BJ (cell line): ENCODE results near the gene GP1BB. TPM values are rescaled to one million over a fixed set of nuclear protein-coding genes. Genes with fewer than 3 reads are reported as not detected.

Source experiments
- CTCF ChIA-PET: fragments of 350-600 bp; formaldehyde crosslinking; extraction: SDS; loops from one replicate; lab custom pipeline; 2021; ENCODE audit warnings: antibody characterized with exemption, inconsistent platforms; lab: Yijun Ruan, JAX
- POLR2A ChIA-PET: fragments of 300-600 bp; sonication (Branson Sonifier 250); formaldehyde crosslinking; extraction: SDS; loops from one replicate; lab custom pipeline; 2021; ENCODE audit warnings: antibody characterized with exemption; lab: Charles Lee
- DNase-seq: peaks from one replicate; pipeline ENCODE4 v3.0.0-alpha.2; 2011; ENCODE audit warnings: low read depth
- H3K27me3 ChIP-seq: 2 replicates; pipeline ENCODE4 v1.6.0; 2011; ENCODE audit warnings: low read length; ENCODE audit not compliant: control insufficient read depth, insufficient read depth
- H3K36me3 ChIP-seq: 2 replicates; pipeline ENCODE4 v1.5.1; 2011; ENCODE audit warnings: low read length; ENCODE audit not compliant: control insufficient read depth, insufficient read depth
- H3K4me3 ChIP-seq: 2 replicates; pipeline ENCODE4 v1.5.1; 2011; ENCODE audit warnings: low read depth, mild to moderate bottlenecking, control low read depth, low read length
- polyA plus RNA-seq: library from polyadenylated mRNA; depleted of rRNA; stranded (reverse); fragments of >200 nt; gene quantifications from 2 replicates; pipeline ENCODE4 v1.2.3, GENCODE V29; 2011; rRNA removed
- TF ChIP-seq, protein P1 (sequence below): IDR thresholded peaks from 2 replicates; pipeline ENCODE4 v1.5.1; 2011; ENCODE audit warnings: low read depth, mild to moderate bottlenecking, control low read depth, inconsistent platforms, low read length, moderate library complexity; ENCODE audit not compliant: insufficient read depth

GP1BB gene
- polyA plus RNA-seq, 1 experiment = 4.2 TPM

DNA sequence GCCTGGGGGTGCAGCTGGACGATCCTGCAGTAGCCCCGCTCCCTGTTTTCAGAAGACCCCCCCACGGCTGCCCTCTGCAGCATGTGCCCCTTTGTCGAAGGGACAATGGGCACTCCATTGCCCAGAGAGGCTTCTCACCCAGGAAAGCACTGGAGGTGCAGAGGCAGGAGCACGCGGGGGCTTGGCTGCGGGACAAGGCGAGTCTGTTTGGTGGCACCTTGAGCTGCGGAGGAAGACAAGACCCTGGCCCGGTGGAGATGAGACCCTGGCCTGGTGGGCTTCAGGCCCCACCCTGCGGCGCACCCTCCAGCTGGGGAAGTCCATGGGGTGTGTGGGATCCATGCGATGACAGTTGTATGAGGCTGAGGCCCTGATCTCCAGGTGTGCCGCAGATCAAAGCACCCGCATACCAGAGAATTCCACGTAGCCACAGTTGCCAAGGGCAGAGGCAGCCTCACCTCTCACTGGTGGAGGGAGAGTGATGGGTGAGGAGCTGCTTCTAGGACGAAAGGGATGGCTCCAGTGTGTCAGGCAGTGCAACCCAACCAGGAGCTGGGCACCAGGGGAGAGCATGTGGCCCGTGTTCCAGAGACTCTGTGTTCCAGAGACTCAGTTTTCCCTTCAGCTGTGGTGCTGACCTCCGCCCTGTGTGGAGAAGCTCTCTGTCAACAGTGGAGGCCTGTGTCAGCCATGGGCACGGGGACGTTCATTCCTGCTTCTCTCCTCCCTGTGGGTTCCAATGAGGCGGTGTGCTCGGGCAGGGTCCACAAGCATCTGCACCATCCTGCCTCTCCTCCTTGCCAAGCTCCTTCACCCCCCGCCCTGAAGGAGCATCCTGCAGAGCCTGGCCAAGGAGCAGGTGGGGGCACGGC is 47.2 kb downstream of the GP1BB start:
- no peak overlapping the region for H3K4me3 ChIP-seq
- no peaks in the 10 kb centered on the region for H3K36me3 ChIP-seq
- no peak for DNase-seq
- POLR2A ChIA-PET = no interaction called here
- H3K27me3 ChIP-seq = peaks cover 23% of the 10 kb centered on the region
- CTCF ChIA-PET = interaction anchor here (0.6 to 4.1 kb wide), 5 partner anchors 11 to 185 kb away, joined by 3 to 12 read pairs (median 3); no protein-coding TSS in a partner anchor
- TF ChIP-seq, protein P1, sequence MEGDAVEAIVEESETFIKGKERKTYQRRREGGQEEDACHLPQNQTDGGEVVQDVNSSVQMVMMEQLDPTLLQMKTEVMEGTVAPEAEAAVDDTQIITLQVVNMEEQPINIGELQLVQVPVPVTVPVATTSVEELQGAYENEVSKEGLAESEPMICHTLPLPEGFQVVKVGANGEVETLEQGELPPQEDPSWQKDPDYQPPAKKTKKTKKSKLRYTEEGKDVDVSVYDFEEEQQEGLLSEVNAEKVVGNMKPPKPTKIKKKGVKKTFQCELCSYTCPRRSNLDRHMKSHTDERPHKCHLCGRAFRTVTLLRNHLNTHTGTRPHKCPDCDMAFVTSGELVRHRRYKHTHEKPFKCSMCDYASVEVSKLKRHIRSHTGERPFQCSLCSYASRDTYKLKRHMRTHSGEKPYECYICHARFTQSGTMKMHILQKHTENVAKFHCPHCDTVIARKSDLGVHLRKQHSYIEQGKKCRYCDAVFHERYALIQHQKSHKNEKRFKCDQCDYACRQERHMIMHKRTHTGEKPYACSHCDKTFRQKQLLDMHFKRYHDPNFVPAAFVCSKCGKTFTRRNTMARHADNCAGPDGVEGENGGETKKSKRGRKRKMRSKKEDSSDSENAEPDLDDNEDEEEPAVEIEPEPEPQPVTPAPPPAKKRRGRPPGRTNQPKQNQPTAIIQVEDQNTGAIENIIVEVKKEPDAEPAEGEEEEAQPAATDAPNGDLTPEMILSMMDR = no peak

DNA sequence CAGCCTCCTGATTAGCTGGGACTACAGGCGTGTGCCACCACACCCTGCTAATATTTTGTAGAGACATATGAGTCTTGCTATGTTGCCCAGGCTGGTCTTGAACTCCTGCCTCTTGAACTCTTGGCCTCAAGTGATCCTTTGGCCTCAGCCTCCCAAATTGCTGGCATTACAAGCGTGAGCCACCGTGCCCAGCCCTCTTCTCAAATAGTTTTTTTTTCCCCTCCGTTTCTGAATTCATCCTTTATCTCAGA is 49.0 kb downstream of the GP1BB start:
- ChIA-PET CTCF (interaction anchor here (4.1 kb wide), 1 partner anchor 42 kb away, joined by 12 read pairs; no protein-coding TSS in a partner anchor), POLR2A (no interaction called here)
- H3K27me3 ChIP-seq = peaks cover 23% of the 10 kb centered on the region
- no peak overlapping the region for H3K4me3 ChIP-seq
- no peak for DNase-seq
- H3K36me3 ChIP-seq = no peaks in the 10 kb centered on the region
- TF ChIP-seq, protein P1 = no peak

DNA sequence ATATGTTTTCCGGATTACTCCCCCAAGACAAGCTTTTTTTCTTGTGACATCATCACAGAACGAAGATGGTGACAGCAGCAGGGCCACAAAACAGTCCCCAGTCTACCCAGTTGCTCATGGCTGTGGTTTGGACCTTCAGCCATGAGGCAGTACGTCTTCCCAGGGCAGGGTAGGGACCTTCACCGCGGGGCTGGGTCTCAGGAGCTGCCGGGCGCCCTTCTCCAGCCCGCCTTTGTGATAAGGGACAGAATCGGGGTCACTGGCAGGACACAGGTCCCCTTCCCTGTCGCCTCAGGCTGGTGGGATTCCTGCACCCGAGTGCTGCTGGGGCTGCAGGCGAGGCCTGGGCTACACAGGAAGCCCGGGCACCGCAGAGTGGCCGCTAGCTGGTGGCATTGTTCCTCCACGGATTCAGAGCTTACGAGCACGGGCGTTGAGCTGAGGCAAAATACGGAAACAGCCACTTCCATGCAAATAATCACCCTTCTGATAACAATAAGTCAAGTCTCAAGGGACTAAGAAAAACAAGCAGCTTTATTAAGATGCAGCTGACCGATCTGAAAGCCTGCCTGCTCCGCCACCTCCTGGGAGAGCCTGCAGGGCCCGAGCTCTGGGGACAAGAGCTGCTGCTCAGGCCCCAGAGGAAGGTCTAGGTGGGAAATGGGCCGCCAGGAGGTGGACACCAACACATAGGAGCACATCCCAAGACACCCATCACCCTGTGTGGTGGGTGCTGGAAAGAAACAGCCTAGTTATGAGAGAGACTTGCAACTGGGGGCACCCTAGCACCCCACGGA is 49.5 kb downstream of the GP1BB start:
- Histone ChIP-seq H3K36me3 (no peaks in the 10 kb centered on the region), H3K4me3 (no peak overlapping the region), H3K27me3 (peaks cover 20% of the 10 kb centered on the region)
- DNase-seq = no peak
- ChIA-PET POLR2A (no interaction called here), CTCF (interaction anchor here (0.9 to 4.1 kb wide), 3 partner anchors 9 to 42 kb away, joined by 3 to 12 read pairs (median 3); no protein-coding TSS in a partner anchor)
- TF ChIP-seq, protein P1 = no peak

DNA sequence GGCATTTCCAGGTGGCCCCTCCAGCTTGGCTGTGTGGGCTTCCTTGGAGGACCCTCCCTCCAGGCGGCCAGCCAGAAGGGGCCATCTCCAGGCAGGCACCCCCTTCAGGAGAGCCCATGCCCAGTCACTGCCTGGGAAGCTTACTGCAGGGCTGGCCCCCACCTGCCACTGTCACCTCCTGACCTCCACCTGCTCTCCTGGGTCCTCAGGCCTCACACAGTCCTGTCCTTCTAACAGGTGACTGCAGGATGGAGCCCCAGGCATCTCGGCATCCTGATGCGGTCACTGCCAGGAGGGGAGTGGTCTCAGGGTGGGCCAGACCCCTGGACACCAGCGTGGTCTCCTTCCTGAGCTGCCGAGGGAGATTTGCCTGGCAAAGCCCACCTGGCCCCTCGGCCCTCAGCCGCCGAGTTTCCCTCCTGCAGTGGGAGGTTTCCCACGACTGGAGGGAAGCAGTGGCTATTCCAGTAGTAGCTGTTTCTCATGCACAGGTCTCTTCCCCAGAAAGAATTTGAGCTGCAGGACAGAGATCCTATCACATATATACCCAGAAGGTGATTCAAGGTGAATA is 50.2 kb downstream of the GP1BB start:
- no peak for DNase-seq
- ChIA-PET POLR2A (no interaction called here), CTCF (interaction anchor here (0.9 to 4.1 kb wide), 3 partner anchors 8 to 43 kb away, joined by 3 to 12 read pairs (median 3); no protein-coding TSS in a partner anchor)
- no peaks in the 10 kb centered on the region for H3K36me3 ChIP-seq
- H3K27me3 ChIP-seq = peaks cover 14% of the 10 kb centered on the region
- TF ChIP-seq, protein P1 = no peak
- no peak overlapping the region for H3K4me3 ChIP-seq

Other genes with a start within 250 kb of the GP1BB start
- 129 and 135 TPM in 2 replicates for gene UFD1, start 244.3 kb upstream of the GP1BB start, polyA plus RNA-seq
- gene CDC45, start 243.6 kb upstream of the GP1BB start, polyA plus RNA-seq = 12.9 and 13.8 TPM in 2 replicates
- 0.05 TPM in 1 of 2 replicates, not detected in the other for gene CLDN5, start 199.1 kb upstream of the GP1BB start, polyA plus RNA-seq
- gene SEPTIN5, start 9.0 kb upstream of the GP1BB start, polyA plus RNA-seq = 21.0 and 38.8 TPM in 2 replicates
- gene TBX1, start 37.2 kb downstream of the GP1BB start, polyA plus RNA-seq = not detected in 2 replicates
- 1.3 and 3.6 TPM in 2 replicates for gene GNB1L, start 131.3 kb downstream of the GP1BB start, polyA plus RNA-seq
- gene RTL10, start 131.3 kb downstream of the GP1BB start, polyA plus RNA-seq = 11.7 and 18.9 TPM in 2 replicates
- gene COMT, start 218.2 kb downstream of the GP1BB start, polyA plus RNA-seq = 146 and 332 TPM in 2 replicates
- 16.0 and 28.5 TPM in 2 replicates for gene TXNRD2, start 218.3 kb downstream of the GP1BB start, polyA plus RNA-seq